ENCODE data around the gene MPZL2.

- TF ChIP-seq POLR2AphosphoS5 (IDR thresholded peaks at IDR 0.05; ENCODE audit: low read depth, low read length): no peak
- TF ChIP-seq USF2 (IDR thresholded peaks at IDR 0.05; ENCODE audit: borderline replicate concordance, low read depth, low read length): no peak
- no peak for TF ChIP-seq GABPA (IDR thresholded peaks at IDR 0.05; ENCODE audit: low read depth)
- TF ChIP-seq CTCF (IDR thresholded peaks at IDR 0.05): no peak
- TF ChIP-seq EP300 (IDR thresholded peaks at IDR 0.05; ENCODE audit: borderline replicate concordance in 1 of 2, low read depth in 1 of 2, low read length in 1 of 2): no peak
- no peak for TF ChIP-seq TEAD4 (IDR thresholded peaks at IDR 0.05; ENCODE audit: borderline replicate concordance, insufficient read depth)
- no peak for TF ChIP-seq RCOR1 (IDR thresholded peaks at IDR 0.05; ENCODE audit: low read length)
- no peak for TF ChIP-seq FOXJ3 (CRISPR knock-in tag; IDR thresholded peaks at IDR 0.05)
- no peak for TF ChIP-seq EZH2phosphoT487 (IDR thresholded peaks at IDR 0.05; ENCODE audit: borderline replicate concordance, low read depth)
- no peak for TF ChIP-seq MEF2A (IDR thresholded peaks at IDR 0.05; ENCODE audit: borderline replicate concordance, low read depth)
Observed at GRCh38 chr11:118234833-118235232, 29.3 kb downstream of the MPZL2 start.

Measured in SK-N-SH (cell line).